ENCODE data around the gene HTR2C. TPM values are rescaled to one million over a fixed set of nuclear protein-coding genes. Genes with fewer than 3 reads are reported as not detected.

Gene HTR2C
- total RNA-seq, 1 experiment from 2014 or later = not detected

Small RNA genes lying within 50 kb of the gene (small RNA-seq; reads per million reads assigned to genes)
- gene AL355812.1 = not detected
- gene MIR1264 = not detected
- gene MIR1298 = not detected
- gene MIR1911 = not detected
- gene MIR1912 = not detected
- gene MIR448 = not detected
- not detected for gene MIR764
- not detected for gene SNORA35
